K562 (cell line): ENCODE results near the gene UPF1. TPM values are rescaled to one million over a fixed set of nuclear protein-coding genes. Genes with fewer than 3 reads are reported as not detected.

Experiments
- BHLHE40 ChIP-seq: IDR thresholded peaks from 2 replicates; pipeline ENCODE4 v1.6.1; 2011; ENCODE audit warnings: low read length, improper control_type of control experiment
- BMI1 ChIP-seq: fragments of 150-350 bp; IDR thresholded peaks from 2 replicates; pipeline ENCODE4 v1.6.1; 2014; ENCODE audit warnings: low read length
- BRD4 ChIP-seq: fragments of 200-600 bp; sonication (generic); IDR thresholded peaks from 2 replicates; pipeline ENCODE4 v1.6.1; 2017; ENCODE audit warnings: inconsistent platforms
- CHD4 ChIP-seq: fragments of 200-600 bp; sonication (generic); IDR thresholded peaks from 3 replicates; pipeline ENCODE4 v1.6.1; 2012; ENCODE audit warnings: low read depth, mild to moderate bottlenecking, mixed read lengths, low read length, inconsistent platforms; ENCODE audit not compliant: insufficient read depth, insufficient replicate concordance, poor library complexity, severe bottlenecking
- CREB1 ChIP-seq, 2 experiments: sonication (generic) in 1 of 2; formaldehyde crosslinking in 1 of 2; IDR thresholded peaks; 2 replicates each; pipeline versions ENCODE4 v1.6.1 to v1.8.0; 2012 to 2022; ENCODE audit warnings: inconsistent platforms in 1 of 2, mild to moderate bottlenecking in 1 of 2, missing genetic modification reagents in 1 of 2, moderate library complexity in 1 of 2
- DMBX1 ChIP-seq: fragments of 250-450 bp; sonication (Bioruptor Pico); IDR thresholded peaks from 2 replicates; pipeline ENCODE4 v1.8.0; 2022; ENCODE audit warnings: inconsistent platforms, mild to moderate bottlenecking, moderate library complexity, borderline replicate concordance
- HINFP ChIP-seq: fragments of 450-650 bp; conservative IDR thresholded peaks from 2 replicates; pipeline ENCODE4 v1.6.1; 2016; ENCODE audit warnings: missing genetic modification characterization, low read depth, mild to moderate bottlenecking, control low read depth, missing compliant biosample characterization
- KAT7 ChIP-seq: sonication (generic); formaldehyde crosslinking; IDR thresholded peaks from 2 replicates; pipeline ENCODE4 v1.8.0; 2022; ENCODE audit warnings: missing genetic modification reagents, mild to moderate bottlenecking, borderline replicate concordance
- MAZ ChIP-seq, 2 experiments: fragments of 450-650 bp in 1 of 2; sonication (generic) in 1 of 2; formaldehyde crosslinking; IDR thresholded peaks in 1 of 2; conservative IDR thresholded peaks in 1 of 2; 2 replicates each; pipeline versions ENCODE4 v1.4.0 to v1.5.0; 2020; ENCODE audit warnings: mild to moderate bottlenecking in 1 of 2, missing genetic modification reagents in 1 of 2
- MTA1 ChIP-seq: fragments of 450-650 bp; IDR thresholded peaks from 2 replicates; pipeline ENCODE4 v1.6.1; 2017; ENCODE audit warnings: borderline replicate concordance
- PRDM10 ChIP-seq: fragments of 450-650 bp; IDR thresholded peaks from 2 replicates; pipeline ENCODE4 v1.6.1; 2018; ENCODE audit not compliant: partially characterized antibody
- RBBP5 ChIP-seq: fragments of 200-600 bp; sonication (generic); IDR thresholded peaks from 2 replicates; pipeline ENCODE4 v1.6.1; 2012; ENCODE audit warnings: borderline replicate concordance, mild to moderate bottlenecking, low read length, control low read depth, inconsistent platforms; ENCODE audit not compliant: insufficient read depth, poor library complexity, severe bottlenecking
- TFAP4 ChIP-seq: sonication (generic); formaldehyde crosslinking; IDR thresholded peaks from 2 replicates; pipeline ENCODE4 v1.8.0; 2022; ENCODE audit warnings: missing genetic modification reagents, mild to moderate bottlenecking, moderate library complexity, borderline replicate concordance
- ZNF561 ChIP-seq: fragments of 450-650 bp; formaldehyde crosslinking; conservative IDR thresholded peaks from 2 replicates; pipeline ENCODE4 v1.4.0; 2020; ENCODE audit warnings: mild to moderate bottlenecking, moderate library complexity
- polyA plus RNA-seq, 8 experiments: library from polyadenylated mRNA; depleted of rRNA in 4 of 8; stranded (reverse) in 5 of 8; unstranded in 3 of 8; fragments of >200 nt; fragmentation: Nextera tagmentation in 2 of 8; fragmentation: Illumina TruSeq in 1 of 8; extraction: Ambion mirVana in 2 of 8; extraction: Trizol in 1 of 8; gene quantifications; 2 replicates each; pipeline versions ENCODE4 v1.2.1 to v1.2.3, GENCODE V29; 2011 to 2014; ENCODE audit warnings: inconsistent platforms in 1 of 8, missing spikeins in 1 of 8
- total RNA-seq, 7 experiments: library from RNA; depleted of rRNA in 6 of 7; stranded (reverse); fragments of >200 nt in 6 of 7; fragmentation: Illumina TruSeq in 2 of 7; extraction: Trizol in 2 of 7; gene quantifications; 2 replicates each; pipeline versions ENCODE4 v1.2.1 to v1.2.3, GENCODE V29; 2011 to 2021; ENCODE audit warnings: low replicate concordance in 1 of 7
- TF ChIP-seq, protein P1 (sequence below): sonication (generic); formaldehyde crosslinking; IDR thresholded peaks from 2 replicates; pipeline ENCODE4 v1.8.1; 2023; ENCODE audit warnings: mild to moderate bottlenecking, missing genetic modification reagents
- TF ChIP-seq, protein P2 (sequence below): fragments of 450-650 bp; formaldehyde crosslinking; IDR thresholded peaks from 2 replicates; pipeline ENCODE4 v1.4.0; 2022; ENCODE audit warnings: missing genetic modification characterization

UPF1 gene
- total and polyA plus RNA-seq, 9 of the 15 experiments (the other 6 are each of a cell fraction or from before 2014, with no cell fraction given): 0.34 to 103 (median 27.9) TPM

DNA sequence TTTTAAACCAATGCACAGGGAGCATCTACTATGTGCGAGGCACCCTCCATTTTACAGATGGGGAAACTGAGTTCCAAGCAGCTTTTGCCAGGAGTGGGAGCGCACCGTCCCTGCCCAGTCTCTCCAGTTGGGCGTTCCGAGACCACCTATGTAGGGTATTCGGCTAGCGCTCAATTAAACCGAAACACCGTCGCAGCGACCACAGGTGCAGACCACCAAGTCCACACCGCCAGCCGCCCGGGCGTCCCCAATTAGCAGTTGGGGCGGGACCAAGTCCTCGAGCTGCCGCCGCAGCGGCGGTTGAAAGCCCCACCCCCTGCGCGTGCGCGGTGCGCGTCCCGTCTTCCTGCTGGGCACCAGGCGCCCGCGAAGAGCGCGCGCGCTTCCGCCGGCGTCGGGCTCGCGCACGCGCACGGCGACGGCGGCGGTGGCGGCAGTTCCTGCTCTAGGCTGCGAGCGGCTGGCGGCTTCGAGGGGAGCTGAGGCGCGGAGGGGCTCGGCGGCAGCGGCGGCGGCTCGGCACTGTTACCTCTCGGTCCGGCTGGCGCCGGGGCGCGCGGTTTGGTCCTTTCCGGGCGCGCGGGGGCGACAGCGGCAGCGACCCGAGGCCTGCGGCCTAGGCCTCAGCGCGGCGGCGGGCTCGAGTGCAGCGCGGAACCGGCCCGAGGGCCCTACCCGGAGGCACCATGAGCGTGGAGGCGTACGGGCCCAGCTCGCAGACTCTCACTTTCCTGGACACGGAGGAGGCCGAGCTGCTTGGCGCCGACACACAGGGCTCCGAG lies at the start of gene UPF1 (continued):
- peak; percentile 11 for TF ChIP-seq PRDM10
- TF ChIP-seq TFAP4 (CRISPR knock-in tag): peak; percentile 45; the same call in 1 of the 2 replicates
- TF ChIP-seq HINFP (tag): no peak
- TF ChIP-seq ZNF561 (CRISPR knock-in tag): no peak
- peak; percentile 51; the same call in 1 of the 2 replicates for TF ChIP-seq CREB1 (IDR thresholded peaks at IDR 0.05)
- TF ChIP-seq CREB1 (CRISPR knock-in tag; IDR thresholded peaks at IDR 0.05): no peak
- TF ChIP-seq MTA1: no peak
- TF ChIP-seq MAZ (CRISPR knock-in tag; conservative IDR thresholded peaks at IDR 0.05 in 1 of 2, IDR thresholded peaks at IDR 0.05 in 1 of 2): peak in 1 of 2 experiments; percentile 77; a peak in 2 of 4 replicates
- TF ChIP-seq, protein P1, sequence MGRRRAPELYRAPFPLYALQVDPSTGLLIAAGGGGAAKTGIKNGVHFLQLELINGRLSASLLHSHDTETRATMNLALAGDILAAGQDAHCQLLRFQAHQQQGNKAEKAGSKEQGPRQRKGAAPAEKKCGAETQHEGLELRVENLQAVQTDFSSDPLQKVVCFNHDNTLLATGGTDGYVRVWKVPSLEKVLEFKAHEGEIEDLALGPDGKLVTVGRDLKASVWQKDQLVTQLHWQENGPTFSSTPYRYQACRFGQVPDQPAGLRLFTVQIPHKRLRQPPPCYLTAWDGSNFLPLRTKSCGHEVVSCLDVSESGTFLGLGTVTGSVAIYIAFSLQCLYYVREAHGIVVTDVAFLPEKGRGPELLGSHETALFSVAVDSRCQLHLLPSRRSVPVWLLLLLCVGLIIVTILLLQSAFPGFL: no peak
- no peak; the same call in none of the 2 replicates for TF ChIP-seq DMBX1 (CRISPR knock-in tag)
- TF ChIP-seq, protein P2, sequence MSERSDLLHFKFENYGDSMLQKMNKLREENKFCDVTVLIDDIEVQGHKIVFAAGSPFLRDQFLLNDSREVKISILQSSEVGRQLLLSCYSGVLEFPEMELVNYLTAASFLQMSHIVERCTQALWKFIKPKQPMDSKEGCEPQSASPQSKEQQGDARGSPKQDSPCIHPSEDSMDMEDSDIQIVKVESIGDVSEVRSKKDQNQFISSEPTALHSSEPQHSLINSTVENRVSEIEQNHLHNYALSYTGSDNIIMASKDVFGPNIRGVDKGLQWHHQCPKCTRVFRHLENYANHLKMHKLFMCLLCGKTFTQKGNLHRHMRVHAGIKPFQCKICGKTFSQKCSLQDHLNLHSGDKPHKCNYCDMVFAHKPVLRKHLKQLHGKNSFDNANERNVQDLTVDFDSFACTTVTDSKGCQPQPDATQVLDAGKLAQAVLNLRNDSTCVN: no peak
- TF ChIP-seq BMI1: no peak
- peak; percentile 86 for TF ChIP-seq RBBP5
- TF ChIP-seq BHLHE40: peak; percentile 44; the same call in 1 of the 2 replicates
- TF ChIP-seq CHD4: peak; percentile 37
- no peak; the same call in 1 of the 2 replicates for TF ChIP-seq KAT7 (CRISPR knock-in tag)
- TF ChIP-seq BRD4: peak; percentile 44; the same call in 1 of the 2 replicates
